ENCODE measurements around the gene RPS3. TPM values are rescaled to one million over a fixed set of nuclear protein-coding genes. Genes with fewer than 3 reads are reported as not detected.

The RPS3 gene
- total and polyA plus RNA-seq, 4 donors, result 1,036 to 2,813 (median 2,148) TPM

DNA sequence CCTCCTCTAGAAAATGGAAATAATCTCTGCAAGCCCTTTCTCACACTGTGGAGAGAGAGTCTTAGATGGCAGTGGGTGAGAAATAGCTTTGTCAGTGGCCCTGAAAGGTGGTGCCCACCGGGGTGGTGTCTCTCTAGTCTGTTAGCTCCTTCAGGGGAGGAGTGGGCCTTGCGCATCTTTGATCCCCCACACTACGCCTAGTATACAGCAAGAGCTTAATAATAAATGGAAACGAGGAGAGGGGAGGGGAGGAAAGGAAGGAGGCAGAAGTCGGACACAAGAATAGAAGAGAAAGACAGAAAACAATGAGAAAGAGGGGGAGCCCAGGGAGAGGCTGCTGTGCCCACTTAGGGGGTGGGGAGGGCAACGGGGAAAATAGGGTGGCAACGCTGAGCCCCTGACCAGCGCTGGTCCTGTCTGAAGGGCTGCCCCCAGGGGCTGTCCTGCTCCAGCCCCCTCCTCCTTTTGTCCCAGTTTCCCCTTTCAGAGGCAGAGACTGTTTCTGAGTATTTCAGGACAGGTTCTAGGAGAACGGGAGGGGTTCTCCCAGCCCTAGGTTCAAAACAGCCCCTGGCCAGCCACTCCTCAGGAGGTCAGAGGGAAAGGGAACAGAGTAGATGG is 49.1 kb upstream of the RPS3 start:
- peak overlapping the region in 1 of 2 donors; percentile 91 for H3K9ac ChIP-seq (ENCODE audit: insufficient read depth in 1 of 2, low read length in 2 of 2)
- no peak for DNase-seq
- H3K27ac ChIP-seq (ENCODE audit: low read depth in 1 of 2, low read length in 1 of 2), result peak overlapping the region; percentile 39 to 97
- TF ChIP-seq, protein P1, sequence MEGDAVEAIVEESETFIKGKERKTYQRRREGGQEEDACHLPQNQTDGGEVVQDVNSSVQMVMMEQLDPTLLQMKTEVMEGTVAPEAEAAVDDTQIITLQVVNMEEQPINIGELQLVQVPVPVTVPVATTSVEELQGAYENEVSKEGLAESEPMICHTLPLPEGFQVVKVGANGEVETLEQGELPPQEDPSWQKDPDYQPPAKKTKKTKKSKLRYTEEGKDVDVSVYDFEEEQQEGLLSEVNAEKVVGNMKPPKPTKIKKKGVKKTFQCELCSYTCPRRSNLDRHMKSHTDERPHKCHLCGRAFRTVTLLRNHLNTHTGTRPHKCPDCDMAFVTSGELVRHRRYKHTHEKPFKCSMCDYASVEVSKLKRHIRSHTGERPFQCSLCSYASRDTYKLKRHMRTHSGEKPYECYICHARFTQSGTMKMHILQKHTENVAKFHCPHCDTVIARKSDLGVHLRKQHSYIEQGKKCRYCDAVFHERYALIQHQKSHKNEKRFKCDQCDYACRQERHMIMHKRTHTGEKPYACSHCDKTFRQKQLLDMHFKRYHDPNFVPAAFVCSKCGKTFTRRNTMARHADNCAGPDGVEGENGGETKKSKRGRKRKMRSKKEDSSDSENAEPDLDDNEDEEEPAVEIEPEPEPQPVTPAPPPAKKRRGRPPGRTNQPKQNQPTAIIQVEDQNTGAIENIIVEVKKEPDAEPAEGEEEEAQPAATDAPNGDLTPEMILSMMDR (IDR thresholded peaks at IDR 0.05; ENCODE audit: control extremely low read depth, extremely low read depth), result no peak
- peaks cover 6 to 67% (median 42%) of the 10 kb centered on the region in 5 donors for H3K4me1 ChIP-seq (ENCODE audit: control insufficient read depth in 5 of 5, insufficient read depth in 5 of 5, low read length in 5 of 5)
- no peaks in the 10 kb centered on the region for H3K9me3 ChIP-seq (ENCODE audit: control insufficient read depth in 4 of 4, insufficient read depth in 3 of 4, low read length in 3 of 4)
- no peak for ATAC-seq (ENCODE audit: insufficient read depth, low FRiP score)
- H3K36me3 ChIP-seq (ENCODE audit: control insufficient read depth in 4 of 4, insufficient read depth in 4 of 4, low read length in 4 of 4), result peaks cover 0 to 5% (median 0%) of the 10 kb centered on the region in 4 donors
- no peaks in the 10 kb centered on the region for H3K27me3 ChIP-seq (ENCODE audit: control insufficient read depth in 3 of 3, insufficient read depth in 3 of 3, low read length in 2 of 3)
- 25 to 28% methylated on average over 9 of the region's 9 CpGs for WGBS, 2 donors
- H3K4me3 ChIP-seq, result peak overlapping the region; percentile 68

DNA sequence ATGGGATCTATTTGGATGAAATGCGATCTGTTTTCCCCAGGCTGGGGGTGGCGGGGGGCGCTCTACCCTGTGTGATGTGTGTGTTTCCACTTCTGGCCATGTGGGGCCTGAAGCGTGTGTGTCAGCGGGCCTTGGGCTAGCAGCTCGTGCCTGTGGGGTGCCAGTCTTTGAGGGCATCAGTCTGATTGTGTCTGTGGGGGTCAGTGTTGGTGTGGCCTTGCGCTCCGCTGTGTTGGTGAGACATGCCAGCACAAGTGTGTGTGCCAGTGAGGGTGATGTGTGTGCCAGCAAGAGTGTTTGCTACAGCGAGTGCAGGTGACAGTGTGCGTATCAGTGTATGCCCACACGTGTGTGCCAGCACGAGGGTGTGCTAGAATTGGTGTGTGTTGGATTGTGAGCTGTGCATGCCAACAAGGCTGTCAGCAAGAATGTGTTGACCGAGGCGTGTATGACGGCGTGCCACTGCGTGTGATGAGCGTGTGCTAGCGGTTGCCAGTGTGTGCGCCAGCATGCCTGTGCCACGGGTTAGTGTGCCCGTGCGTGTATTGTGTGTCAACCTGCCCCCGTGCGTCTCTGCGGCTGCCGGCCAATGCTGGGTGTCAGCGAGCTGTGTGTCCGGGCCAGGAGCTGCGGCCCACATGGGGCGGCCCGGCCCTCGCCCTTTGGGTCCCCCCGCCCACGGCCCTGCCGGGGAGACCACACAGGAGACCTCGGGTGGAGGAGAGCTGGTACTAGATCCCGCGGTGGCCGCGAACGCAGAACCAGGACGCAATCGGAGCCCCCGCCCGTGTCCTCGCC is 48.4 kb upstream of the RPS3 start:
- no peaks in the 10 kb centered on the region for H3K27me3 ChIP-seq (ENCODE audit: control insufficient read depth in 3 of 3, insufficient read depth in 3 of 3, low read length in 2 of 3)
- H3K4me1 ChIP-seq (ENCODE audit: control insufficient read depth in 5 of 5, insufficient read depth in 5 of 5, low read length in 5 of 5), result peaks cover 6 to 61% (median 37%) of the 10 kb centered on the region in 5 donors
- H3K9ac ChIP-seq (ENCODE audit: insufficient read depth in 1 of 2, low read length in 2 of 2), result peak overlapping the region; percentile 50 to 91
- TF ChIP-seq, protein P1 (IDR thresholded peaks at IDR 0.05; ENCODE audit: control extremely low read depth, extremely low read depth), result no peak
- 3 to 5% methylated on average over 31 to 47 of the region's 47 CpGs for WGBS, 2 donors
- H3K36me3 ChIP-seq (ENCODE audit: control insufficient read depth in 4 of 4, insufficient read depth in 4 of 4, low read length in 4 of 4), result peaks cover 0 to 5% (median 0%) of the 10 kb centered on the region in 4 donors
- DNase-seq (peak; percentile 64 to 71 (median 65)), ATAC-seq (ENCODE audit: insufficient read depth, low FRiP score) (peak; percentile 2)
- H3K27ac ChIP-seq (ENCODE audit: low read depth in 1 of 2, low read length in 1 of 2), result peak overlapping the region; percentile 43 to 97
- peak overlapping the region; percentile 68 for H3K4me3 ChIP-seq
- no peaks in the 10 kb centered on the region for H3K9me3 ChIP-seq (ENCODE audit: control insufficient read depth in 4 of 4, insufficient read depth in 3 of 4, low read length in 3 of 4)

DNA sequence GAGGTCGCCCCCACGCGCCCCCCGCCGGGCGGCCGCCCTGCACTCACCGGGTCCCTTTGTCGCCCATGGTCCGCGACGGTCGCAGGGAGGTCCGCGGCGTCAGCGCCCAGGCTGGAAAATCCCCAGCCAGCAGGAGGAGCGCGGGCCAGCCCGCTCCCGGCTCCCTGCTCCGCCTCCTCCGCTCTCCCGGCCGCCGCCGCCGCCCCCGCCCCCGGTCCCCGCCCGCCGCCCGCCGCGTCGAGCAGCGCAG is 47.9 kb upstream of the RPS3 start, which contains the start of gene ARRB1:
Gene ARRB1, minus strand, starts transcription at position 121 of the 250 bp plus-strand sequence. Its CDS starts 54 bp downstream, at position 67.
- peaks cover 0 to 5% (median 0%) of the 10 kb centered on the region in 4 donors for H3K36me3 ChIP-seq (ENCODE audit: control insufficient read depth in 4 of 4, insufficient read depth in 4 of 4, low read length in 4 of 4)
- 0 to 1% methylated on average over 16 to 38 of the region's 38 CpGs for WGBS, 2 donors
- H3K9ac ChIP-seq (ENCODE audit: insufficient read depth in 1 of 2, low read length in 2 of 2), result peak within 1 kb of the TSS; percentile 66 to 91
- H3K4me3 ChIP-seq, result peak within 1 kb of the TSS; percentile 68
- TF ChIP-seq, protein P1 (IDR thresholded peaks at IDR 0.05; ENCODE audit: control extremely low read depth, extremely low read depth), result no peak
- H3K9me3 ChIP-seq (ENCODE audit: control insufficient read depth in 4 of 4, insufficient read depth in 3 of 4, low read length in 3 of 4), result no peaks in the 10 kb centered on the region
- ATAC-seq (ENCODE audit: insufficient read depth, low FRiP score) (peak; percentile 80), DNase-seq (peak in 1 of 3 donors; percentile 65)
- peaks cover 6 to 56% (median 32%) of the 10 kb centered on the region in 5 donors for H3K4me1 ChIP-seq (ENCODE audit: control insufficient read depth in 5 of 5, insufficient read depth in 5 of 5, low read length in 5 of 5)
- peak within 1 kb of the TSS; percentile 43 to 97 for H3K27ac ChIP-seq (ENCODE audit: low read depth in 1 of 2, low read length in 1 of 2)
- no peaks in the 10 kb centered on the region for H3K27me3 ChIP-seq (ENCODE audit: control insufficient read depth in 3 of 3, insufficient read depth in 3 of 3, low read length in 2 of 3)

All from lung (tissue), 12 donors.